HG03520 (cell line): ENCODE results near the gene CLIC4.
"Not testable (repeated sequence)": the region's sequence is repeated elsewhere in the genome, so short reads cannot be mapped to it uniquely, and the experiment has no call there.

ENCODE experiments used
- ATAC-seq: cut with Tn5 transposase; IDR thresholded peaks from one replicate; pipeline ENCODE4 v1.9.1; 2021; ENCODE audit warnings: mild to moderate bottlenecking, moderate library complexity; ENCODE audit not compliant: unreplicated experiment

Gene CLIC4

GRCh38 chr1:24871306-24871901, 126.2 kb downstream of the CLIC4 start:
- ATAC-seq = no peak

GRCh38 chr1:24872061-24872850, 127.0 kb downstream of the CLIC4 start:
- ATAC-seq = no peak

GRCh38 chr1:24873148-24873547, 127.9 kb downstream of the CLIC4 start:
- ATAC-seq = no peak

GRCh38 chr1:24874056-24874455, 128.8 kb downstream of the CLIC4 start:
- ATAC-seq = no peak

GRCh38 chr1:24874611-24875234, 129.5 kb downstream of the CLIC4 start:
- ATAC-seq = no peak

GRCh38 chr1:24875257-24875656, 130.0 kb downstream of the CLIC4 start:
- ATAC-seq = no peak

- no peak for ATAC-seq
Measured at GRCh38 chr1:24875991-24876506, 130.8 kb downstream of the CLIC4 start.

GRCh38 chr1:24878045-24878444, 132.8 kb downstream of the CLIC4 start:
- ATAC-seq = no peak

GRCh38 chr1:24878775-24879742, 133.8 kb downstream of the CLIC4 start:
- no peak for ATAC-seq

- no peak for ATAC-seq
Measured at GRCh38 chr1:24881034-24881433, 135.8 kb downstream of the CLIC4 start.

- ATAC-seq = no peak
Measured at GRCh38 chr1:24884751-24885150, 139.5 kb downstream of the CLIC4 start.

- ATAC-seq = no peak
Measured at GRCh38 chr1:24886241-24886640, 141.0 kb downstream of the CLIC4 start.

GRCh38 chr1:24888061-24888970, 143.1 kb downstream of the CLIC4 start:
- ATAC-seq = no peak

GRCh38 chr1:24888971-24889676, 143.9 kb downstream of the CLIC4 start:
- no peak for ATAC-seq

GRCh38 chr1:24890887-24891286, 145.6 kb downstream of the CLIC4 start:
- no peak for ATAC-seq

GRCh38 chr1:24891367-24891766, 146.1 kb downstream of the CLIC4 start:
- ATAC-seq = not testable (repeated sequence)

GRCh38 chr1:24892188-24893153, 147.2 kb downstream of the CLIC4 start:
- no peak for ATAC-seq

- no peak for ATAC-seq
Measured at GRCh38 chr1:24893431-24893830, 148.2 kb downstream of the CLIC4 start.
